Fibroblast of mammary gland (primary cell): ENCODE data around the gene APC2.
"Not testable (repeated sequence)": the region's sequence is repeated elsewhere in the genome, so short reads cannot be mapped to it uniquely, and the experiment has no call there.

ENCODE experiments used
- DNase-seq: peaks from one replicate; pipeline ENCODE4 v3.0.0-alpha.2; 2010; ENCODE audit warnings: low read depth
- H3K4me3 ChIP-seq: 2 replicates; pipeline ENCODE4 v1.5.1; 2011; ENCODE audit warnings: low read depth, mild to moderate bottlenecking, low read length, moderate library complexity; ENCODE audit not compliant: control insufficient read depth
- CTCF ChIP-seq: conservative IDR thresholded peaks from 2 replicates; pipeline ENCODE4 v1.5.1; 2011; ENCODE audit warnings: low read depth, low read length, inconsistent platforms; ENCODE audit not compliant: control insufficient read depth, insufficient read depth

Gene APC2

GRCh38 chr19:1512671-1513498 is 63.0 kb downstream of the APC2 start, which contains the start of gene ADAMTSL5:
ADAMTSL5 (minus strand) TSS chr19:1513019; CDS start chr19:1510943, 2,076 bp downstream.
- peak within 1 kb of the TSS; percentile 51 for H3K4me3 ChIP-seq
- no peak for TF ChIP-seq CTCF
- DNase-seq, result peak; percentile 37

- peak; percentile 55 for DNase-seq
- TF ChIP-seq CTCF, result peak; percentile 56
- H3K4me3 ChIP-seq, result peak overlapping the region; percentile 29
Observed at GRCh38 chr19:1513499-1514294, 63.8 kb downstream of the APC2 start.

GRCh38 chr19:1514295-1514661 is 64.4 kb downstream of the APC2 start:
- no peak overlapping the region for H3K4me3 ChIP-seq
- no peak for DNase-seq
- TF ChIP-seq CTCF, result no peak

GRCh38 chr19:1514986-1515721 is 65.2 kb downstream of the APC2 start:
- no peak for DNase-seq
- H3K4me3 ChIP-seq, result no peak overlapping the region
- TF ChIP-seq CTCF, result no peak

- TF ChIP-seq CTCF, result no peak
Observed at GRCh38 chr19:1516395-1516753, 66.5 kb downstream of the APC2 start.

GRCh38 chr19:1518471-1518870 is 68.5 kb downstream of the APC2 start:
- no peak overlapping the region for H3K4me3 ChIP-seq
- no peak for TF ChIP-seq CTCF
- DNase-seq, result no peak

More at GRCh38 chr19:1516395-1516753, 66.5 kb downstream of the APC2 start:
- DNase-seq, result no peak
- no peak overlapping the region for H3K4me3 ChIP-seq

- DNase-seq, H3K4me3 ChIP-seq: not testable (repeated sequence)
Observed at GRCh38 chr19:1519802-1520201, 69.9 kb downstream of the APC2 start.
